Endothelial cell of umbilical vein (primary cell): ENCODE results near the gene MATCAP1. TPM values are rescaled to one million over a fixed set of nuclear protein-coding genes. Genes with fewer than 3 reads are reported as not detected.

Source experiments
- BruUV-seq: library from RNA; stranded (reverse); fragments of 400-500 nt; replicated peaks from 2 replicates; lab custom pipeline; 2021; lab: Mats Ljungman, UMichigan
- CTCF ChIA-PET: fragments of 300-600, 350-600 bp; sonication (Branson Sonifier 250); formaldehyde crosslinking; loops from one replicate; lab custom pipeline; 2021; ENCODE audit warnings: antibody characterized with exemption, inconsistent platforms; lab: Charles Lee
- POLR2A ChIA-PET: fragments of 300-600, 350-600 bp; sonication (Branson Sonifier 250); formaldehyde crosslinking; loops from one replicate; lab custom pipeline; 2021; ENCODE audit warnings: antibody characterized with exemption, inconsistent platforms; lab: Charles Lee
- DNase-seq: peaks from one replicate; pipeline ENCODE4 v3.0.0-alpha.2; 2011; ENCODE audit warnings: low read depth, low spot score
- FAIRE-seq: peaks from 2 replicates; lab custom pipeline; 2011; peaks lifted over from hg19 to GRCh38; lab: Jason Lieb, UNC
- H2AFZ ChIP-seq: 2 replicates; pipeline ENCODE4 v1.6.0; 2012; ENCODE audit warnings: low read depth, low read length, control low read depth, inconsistent platforms
- H3K27ac ChIP-seq: 2 replicates; pipeline ENCODE4 v1.5.1; 2011; ENCODE audit warnings: low read depth, mild to moderate bottlenecking, control low read depth, low read length, moderate library complexity; ENCODE audit not compliant: insufficient read depth
- H3K27me3 ChIP-seq, 2 experiments: 2 replicates each; pipeline versions ENCODE4 v1.6.0 to v1.6.1; 2011; ENCODE audit warnings: low read length in 2 of 2, mixed read lengths in 1 of 2; ENCODE audit not compliant: control insufficient read depth in 2 of 2, insufficient read depth in 2 of 2
- H3K36me3 ChIP-seq, 2 experiments: 2 replicates in 1 of 2; 3 replicates in 1 of 2; pipeline ENCODE4 v1.5.1; 2011; ENCODE audit warnings: low read length in 2 of 2, mild to moderate bottlenecking in 1 of 2, moderate library complexity in 1 of 2; ENCODE audit not compliant: control insufficient read depth in 2 of 2, insufficient read depth in 2 of 2; ENCODE audit errors: extremely low read depth in 1 of 2
- H3K4me1 ChIP-seq: 3 replicates; pipeline ENCODE4 v1.5.1; 2011; ENCODE audit warnings: mild to moderate bottlenecking, low read length; ENCODE audit not compliant: control insufficient read depth, insufficient read depth; ENCODE audit errors: extremely low read depth
- H3K4me2 ChIP-seq: 2 replicates; pipeline ENCODE4 v1.6.1; 2011; ENCODE audit warnings: low read length, control low read depth, mixed read lengths; ENCODE audit not compliant: insufficient read depth
- H3K4me3 ChIP-seq, 3 experiments: fragments of 200-600 bp in 1 of 3; sonication (generic), shearing (Covaris generic) in 1 of 3; replicated peaks in 1 of 3; 2 replicates each; pipeline ENCODE4 v1.5.1; 2011 to 2016; ENCODE audit warnings: control low read depth in 3 of 3, low read length in 3 of 3, mild to moderate bottlenecking in 2 of 3, inconsistent platforms in 1 of 3, low read depth in 1 of 3, moderate library complexity in 1 of 3; ENCODE audit not compliant: insufficient read depth in 1 of 3
- H3K79me2 ChIP-seq: 2 replicates; pipeline ENCODE4 v1.6.0; 2012; ENCODE audit warnings: low read length, inconsistent platforms; ENCODE audit not compliant: control insufficient read depth, insufficient read depth
- H3K9ac ChIP-seq: replicated peaks from 2 replicates; pipeline ENCODE3; 2011; ENCODE audit warnings: low read length, control low read depth; ENCODE audit not compliant: insufficient read depth; ENCODE audit errors: extremely low read depth
- H3K9me1 ChIP-seq: replicated peaks from 3 replicates; pipeline ENCODE4 v1.6.0; 2011; ENCODE audit warnings: mild to moderate bottlenecking, low read length; ENCODE audit not compliant: control insufficient read depth, insufficient read depth; ENCODE audit errors: extremely low read depth
- H3K9me3 ChIP-seq: replicated peaks from 2 replicates; pipeline ENCODE4 v1.5.1; 2012; ENCODE audit warnings: low read length, inconsistent platforms; ENCODE audit not compliant: control insufficient read depth, insufficient read depth
- H4K20me1 ChIP-seq: replicated peaks from 2 replicates; pipeline ENCODE3; 2011; ENCODE audit warnings: mild to moderate bottlenecking, low read length; ENCODE audit not compliant: control insufficient read depth, insufficient read depth; ENCODE audit errors: extremely low read depth
- CTCF ChIP-seq, 2 donors: IDR thresholded peaks; 1 replicate in 1 of 2; 2 replicates in 1 of 2; pipeline ENCODE4 v1.5.1; 2011; ENCODE audit warnings: low read length in 2 of 2, mild to moderate bottlenecking in 2 of 2, moderate library complexity in 2 of 2, control low read depth in 1 of 2, inconsistent platforms in 1 of 2, low read depth in 1 of 2; ENCODE audit not compliant: insufficient read depth in 1 of 2; ENCODE audit errors: extremely low read depth in 1 of 2
- EZH2 ChIP-seq: IDR thresholded peaks from 2 replicates; pipeline ENCODE4 v1.6.1; 2012; ENCODE audit warnings: borderline replicate concordance, low read depth, mild to moderate bottlenecking, moderate library complexity, low read length, inconsistent platforms; ENCODE audit not compliant: severe bottlenecking
- FOS ChIP-seq: IDR thresholded peaks from 2 replicates; pipeline ENCODE4 v1.6.1; 2011; ENCODE audit warnings: mild to moderate bottlenecking, low read length, moderate library complexity, borderline replicate concordance; ENCODE audit not compliant: insufficient read depth
- GATA2 ChIP-seq: IDR thresholded peaks from 2 replicates; pipeline ENCODE4 v1.7.0; 2011; ENCODE audit warnings: low read depth, mild to moderate bottlenecking, moderate library complexity, mixed read lengths, low read length; ENCODE audit not compliant: insufficient read length, insufficient read depth
- JUN ChIP-seq: IDR thresholded peaks from 2 replicates; pipeline ENCODE4 v1.6.1; 2011; ENCODE audit warnings: borderline replicate concordance, low read depth; ENCODE audit not compliant: insufficient read length, insufficient read depth
- MAX ChIP-seq: IDR thresholded peaks from 2 replicates; pipeline ENCODE4 v1.6.1; 2011; ENCODE audit not compliant: insufficient read depth, insufficient read length
- MYC ChIP-seq: IDR thresholded peaks from one replicate; pipeline ENCODE4 v1.6.1; 2011; ENCODE audit warnings: mild to moderate bottlenecking, low read depth, low read length
- POLR2A ChIP-seq: IDR thresholded peaks from 2 replicates; pipeline ENCODE4 v1.6.1; 2012; ENCODE audit warnings: low read depth, mild to moderate bottlenecking, control low read depth, low read length
- POLR2AphosphoS5 ChIP-seq: IDR thresholded peaks from 2 replicates; pipeline ENCODE4 v1.6.1; 2012; ENCODE audit warnings: low read depth, mild to moderate bottlenecking, control low read depth, low read length, moderate library complexity; ENCODE audit not compliant: insufficient read depth
- dilution Hi-C: fragments of 300-500 bp; cut with MboI; formaldehyde crosslinking; loops from one replicate; pipeline ENCODE4 v1.15.0; 2019; ENCODE audit warnings: low sequenced_read_pairs; ENCODE audit not compliant: extremely low pct_ligation_motif_present
- intact Hi-C: fragments of 100-400 bp; cut with micrococcal nuclease; formaldehyde crosslinking; loops from one replicate; pipeline ENCODE4 v1.10.0; 2022
- polyA plus RNA-seq, 4 experiments: library from polyadenylated mRNA; depleted of rRNA in 3 of 4; stranded (reverse) in 3 of 4; unstranded in 1 of 4; fragments of >200 nt; gene quantifications; 2 replicates each; pipeline versions ENCODE4 v1.2.1 to v1.2.3, GENCODE V29; 2011 to 2012; ENCODE audit warnings: missing spikeins in 1 of 4
- total RNA-seq: library from RNA; stranded (reverse); gene quantifications from 2 replicates; pipeline ENCODE4 v1.2.3, GENCODE V29; 2021

MATCAP1 gene
- total and polyA plus RNA-seq, 2 donors (not counting 3 experiments of a cell fraction or from before 2014, with no cell fraction given): 44.5 to 53.3 TPM

- intact Hi-C loops: loop anchor here (1.0 to 5.0 kb wide), 3 partner anchors 10 to 35 kb away; partner anchors contain the start of genes E2F4 and EXOC3L1
- peak within 1 kb of the TSS; percentile 79 for H3K4me2 ChIP-seq
- H3K4me3 ChIP-seq: peak within 1 kb of the TSS; percentile 66 to 86 (median 78)
- peak within 1 kb of the TSS; percentile 44 for H3K27ac ChIP-seq
- H3K9me3 ChIP-seq: no peaks in the 10 kb centered on the region
- DNase-seq (peak; percentile 98), FAIRE-seq (peak; percentile 99)
- peaks cover 18% of the 10 kb centered on the region for H3K4me1 ChIP-seq
- peaks cover 11% of the 10 kb centered on the region for H3K79me2 ChIP-seq
- TF ChIP-seq EZH2 (no peak), FOS (no peak), MYC (no peak), MAX (peak; percentile 62), CTCF (IDR thresholded peaks at IDR 0.05; ENCODE audit: extremely low read depth in 1 of 2, insufficient read depth in 1 of 2, low read depth in 1 of 2, low read length in 2 of 2) (peak in 1 of 2 donors; percentile 21), JUN (no peak), POLR2A (peak; percentile 81), GATA2 (no peak), POLR2AphosphoS5 (peak; percentile 87)
- H2AFZ ChIP-seq: peak within 1 kb of the TSS; percentile 12
- H3K36me3 ChIP-seq: peaks cover 10 to 38% of the 10 kb centered on the region in 2 experiments
- no peaks in the 10 kb centered on the region for H3K9me1 ChIP-seq
- dilution Hi-C loops: no loop called here
- H3K9ac ChIP-seq: peak within 1 kb of the TSS; percentile 77
- CTCF ChIA-PET: interaction anchor here (0.9 to 2.6 kb wide), 9 partner anchors 10 to 209 kb away, joined by 3 to 15 read pairs (median 5); partner anchors contain the start of gene FHOD1
- no TSS peak for BruUV-seq
- POLR2A ChIA-PET: interaction anchor here (0.5 to 1.8 kb wide), 6 partner anchors 10 to 590 kb away, joined by 3 to 10 read pairs (median 6); partner anchors contain the start of gene FHOD1
- no peaks in the 10 kb centered on the region for H4K20me1 ChIP-seq
- no peaks in the 10 kb centered on the region for H3K27me3 ChIP-seq
Measured at GRCh38 chr16:67226804-67227566, 43.2 kb upstream of the MATCAP1 start, which contains the start of gene TMEM208. Gene TMEM208 (plus strand): TSS chr16:67227130. CDS start chr16:67227219, 89 bp downstream.
